HCT116 (cell line): ENCODE results near the gene SCARB1. TPM values are rescaled to one million over a fixed set of nuclear protein-coding genes. Genes with fewer than 3 reads are reported as not detected.

Experiments
- ATAC-seq: fragments of 200-7000 bp; cut with Tn5 transposase; 2 replicates; pipeline ENCODE4 v1.9.1; 2020; ENCODE audit warnings: mild to moderate bottlenecking, moderate library complexity
- BruUV-seq: library from RNA; stranded (reverse); fragments of 400-500 nt; replicated peaks from 2 replicates; lab custom pipeline; 2021; lab: Mats Ljungman, UMichigan
- CTCF ChIA-PET: fragments of 300-600 bp; sonication (Branson Sonifier 250); formaldehyde crosslinking; loops from one replicate; lab custom pipeline; 2021; ENCODE audit warnings: antibody characterized with exemption; lab: Charles Lee
- POLR2A ChIA-PET: fragments of 300-600, 350-600 bp; sonication (Branson Sonifier 250); formaldehyde crosslinking; loops from one replicate; lab custom pipeline; 2021; ENCODE audit warnings: antibody characterized with exemption; lab: Charles Lee
- RAD21 ChIA-PET, 2 experiments: fragments of 300-600 bp; sonication (Branson Sonifier 250); formaldehyde crosslinking; loops; one replicate each; lab custom pipeline; 2023; ENCODE audit warnings: low total read pairs in 2 of 2; ENCODE audit not compliant: uncharacterized antibody in 2 of 2, unreplicated experiment in 2 of 2, low non-redundant PET in 1 of 2; lab: Charles Lee
- DNase-seq: peaks from one replicate; pipeline ENCODE4 v3.0.0-alpha.2; 2010; ENCODE audit warnings: low read depth, low spot score
- H2AFZ ChIP-seq: fragments of 200-600 bp; shearing (Covaris generic), sonication (generic); 2 replicates; pipeline ENCODE4 v1.6.1; 2017; ENCODE audit warnings: low read depth, mixed run types, mixed read lengths, antibody characterized with exemption, low read length; ENCODE audit not compliant: poor library complexity, severe bottlenecking
- H3K27ac ChIP-seq: 2 replicates; pipeline ENCODE4 v1.5.1; 2012; ENCODE audit warnings: low read depth, low read length
- H3K27me3 ChIP-seq: fragments of 200-600 bp; sonication (generic); 2 replicates; pipeline ENCODE4 v1.6.1; 2016; ENCODE audit warnings: mixed run types, low read length, mixed read lengths; ENCODE audit not compliant: insufficient read depth
- H3K36me3 ChIP-seq, 2 experiments: fragments of 200-500 bp in 1 of 2; fragments of 200-600 bp in 1 of 2; sonication (Bioruptor generic) in 1 of 2; sonication (generic) in 1 of 2; 2 replicates each; pipeline versions ENCODE4 v1.5.1 to v1.6.1; 2014 to 2016; ENCODE audit warnings: low read length in 2 of 2, inconsistent platforms in 1 of 2, mixed read lengths in 1 of 2, mixed run types in 1 of 2; ENCODE audit not compliant: insufficient read depth in 2 of 2, control insufficient read depth in 1 of 2
- H3K4me1 ChIP-seq, 2 experiments: fragments of 200-600 bp in 1 of 2; sonication (generic) in 1 of 2; 2 replicates each; pipeline versions ENCODE4 v1.5.1 to v1.6.1; 2012 to 2017; ENCODE audit warnings: low read length in 2 of 2, inconsistent platforms in 1 of 2, mild to moderate bottlenecking in 1 of 2, mixed read lengths in 1 of 2, mixed run types in 1 of 2, moderate library complexity in 1 of 2; ENCODE audit not compliant: insufficient read depth in 2 of 2, control insufficient read depth in 1 of 2
- H3K4me2 ChIP-seq: fragments of 200-600 bp; sonication (generic); 2 replicates; pipeline ENCODE4 v1.6.1; 2017; ENCODE audit warnings: mixed run types, low read length, mixed read lengths
- H3K4me3 ChIP-seq, 2 experiments: fragments of 200-600 bp in 1 of 2; sonication (generic) in 1 of 2; replicated peaks in 1 of 2; 2 replicates each; pipeline ENCODE4 v1.5.1; 2011 to 2016; ENCODE audit warnings: low read length in 2 of 2, control low read depth in 1 of 2, low read depth in 1 of 2, mild to moderate bottlenecking in 1 of 2, mixed read lengths in 1 of 2, mixed run types in 1 of 2
- H3K79me2 ChIP-seq: fragments of 200-600 bp; sonication (generic); 2 replicates; pipeline ENCODE4 v1.6.1; 2017; ENCODE audit warnings: mild to moderate bottlenecking, mixed run types, low read length, moderate library complexity, mixed read lengths; ENCODE audit not compliant: insufficient read depth
- H3K9ac ChIP-seq: fragments of 200-600 bp; sonication (generic); 2 replicates; pipeline ENCODE4 v1.6.1; 2016; ENCODE audit warnings: low read length, mixed read lengths
- H3K9me2 ChIP-seq: fragments of 200-600 bp; sonication (generic), shearing (Covaris generic); 2 replicates; pipeline ENCODE4 v1.6.1; 2017; ENCODE audit warnings: mixed run types, mild to moderate bottlenecking, moderate library complexity; ENCODE audit not compliant: insufficient read depth
- H3K9me3 ChIP-seq, 2 experiments: fragments of 200-500 bp in 1 of 2; fragments of 200-600 bp in 1 of 2; sonication (Bioruptor generic) in 1 of 2; sonication (generic) in 1 of 2; 2 replicates each; pipeline ENCODE4 v1.6.1; 2014 to 2017; ENCODE audit warnings: low read length in 2 of 2, mixed read lengths in 2 of 2, inconsistent platforms in 1 of 2, low read depth in 1 of 2, mild to moderate bottlenecking in 1 of 2, mixed run types in 1 of 2, moderate library complexity in 1 of 2; ENCODE audit not compliant: control insufficient read depth in 1 of 2, insufficient read depth in 1 of 2
- H4K20me1 ChIP-seq: fragments of 200-600 bp; sonication (generic), shearing (Covaris generic); 2 replicates; pipeline ENCODE4 v1.6.1; 2017; ENCODE audit warnings: mixed run types, mild to moderate bottlenecking, moderate library complexity; ENCODE audit not compliant: insufficient read depth
- ELF1 ChIP-seq: IDR thresholded peaks from 2 replicates; pipeline ENCODE4 v1.6.1; 2012; ENCODE audit warnings: low read depth, borderline replicate concordance
- SIN3A ChIP-seq: IDR thresholded peaks from 2 replicates; pipeline ENCODE4 v1.6.1; 2012; ENCODE audit warnings: low read depth
- TCF7L2 ChIP-seq: IDR thresholded peaks from 2 replicates; pipeline ENCODE4 v1.7.0; 2011; ENCODE audit warnings: borderline replicate concordance, inconsistent platforms; ENCODE audit not compliant: insufficient read depth, insufficient read length; ENCODE audit errors: extremely low read depth
- intact Hi-C: fragments of 100-400 bp; cut with micrococcal nuclease; formaldehyde crosslinking; loops from 2 replicates; pipeline ENCODE4 v1.10.0; 2022
- total RNA-seq: library from RNA; stranded (reverse); gene quantifications from one replicate; pipeline ENCODE4 v1.2.1, GENCODE V29; 2021; ENCODE audit not compliant: unreplicated experiment
- TF ChIP-seq, protein P1 (sequence below): IDR thresholded peaks from 2 replicates; pipeline ENCODE4 v1.6.1; 2012; ENCODE audit warnings: low read depth

SCARB1 gene
- total RNA-seq, 1 experiment from 2014 or later: 95.5 TPM

DNA sequence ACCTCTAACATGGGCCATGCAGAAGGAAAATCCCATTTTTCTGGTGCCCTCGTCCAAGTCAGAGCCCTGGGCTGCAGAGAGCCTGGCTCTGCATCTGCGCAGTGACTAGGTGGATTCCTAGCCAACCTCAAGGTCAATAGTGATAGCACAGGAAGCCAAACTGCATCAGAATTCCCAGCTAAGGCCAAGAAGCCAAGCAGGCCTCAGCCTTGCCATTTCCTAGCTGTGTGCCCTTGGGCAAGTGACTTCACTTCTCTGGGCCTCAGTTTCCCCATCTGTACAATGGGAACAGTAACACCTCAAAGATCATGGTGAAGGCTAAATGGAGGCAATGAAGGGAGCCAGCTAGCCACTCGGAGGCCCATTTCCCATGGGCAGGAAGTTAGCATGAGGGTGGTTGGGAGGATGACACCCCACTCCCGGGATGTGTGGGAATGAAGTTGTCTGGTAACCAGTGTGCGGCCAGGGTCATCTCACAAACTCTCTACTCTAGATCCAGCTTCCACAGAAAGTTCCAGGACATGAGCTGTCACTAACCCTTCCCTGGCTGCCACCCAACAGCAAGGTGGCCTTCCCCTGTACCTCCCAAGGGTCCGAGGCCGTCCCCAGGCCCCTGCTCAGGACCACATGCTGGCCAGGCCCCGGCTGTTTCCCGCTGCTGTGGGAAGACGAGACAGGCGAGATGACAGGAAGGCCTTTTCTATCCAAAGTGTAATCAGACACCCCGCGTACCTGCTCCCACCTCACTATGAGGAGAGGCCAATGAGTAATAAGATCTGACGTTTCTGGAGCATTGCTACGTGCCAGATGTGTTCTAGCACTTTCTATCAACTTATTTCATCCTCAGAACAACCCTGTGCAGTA lies 125.7 kb downstream of the SCARB1 start (continued):
- TF ChIP-seq, protein P1, sequence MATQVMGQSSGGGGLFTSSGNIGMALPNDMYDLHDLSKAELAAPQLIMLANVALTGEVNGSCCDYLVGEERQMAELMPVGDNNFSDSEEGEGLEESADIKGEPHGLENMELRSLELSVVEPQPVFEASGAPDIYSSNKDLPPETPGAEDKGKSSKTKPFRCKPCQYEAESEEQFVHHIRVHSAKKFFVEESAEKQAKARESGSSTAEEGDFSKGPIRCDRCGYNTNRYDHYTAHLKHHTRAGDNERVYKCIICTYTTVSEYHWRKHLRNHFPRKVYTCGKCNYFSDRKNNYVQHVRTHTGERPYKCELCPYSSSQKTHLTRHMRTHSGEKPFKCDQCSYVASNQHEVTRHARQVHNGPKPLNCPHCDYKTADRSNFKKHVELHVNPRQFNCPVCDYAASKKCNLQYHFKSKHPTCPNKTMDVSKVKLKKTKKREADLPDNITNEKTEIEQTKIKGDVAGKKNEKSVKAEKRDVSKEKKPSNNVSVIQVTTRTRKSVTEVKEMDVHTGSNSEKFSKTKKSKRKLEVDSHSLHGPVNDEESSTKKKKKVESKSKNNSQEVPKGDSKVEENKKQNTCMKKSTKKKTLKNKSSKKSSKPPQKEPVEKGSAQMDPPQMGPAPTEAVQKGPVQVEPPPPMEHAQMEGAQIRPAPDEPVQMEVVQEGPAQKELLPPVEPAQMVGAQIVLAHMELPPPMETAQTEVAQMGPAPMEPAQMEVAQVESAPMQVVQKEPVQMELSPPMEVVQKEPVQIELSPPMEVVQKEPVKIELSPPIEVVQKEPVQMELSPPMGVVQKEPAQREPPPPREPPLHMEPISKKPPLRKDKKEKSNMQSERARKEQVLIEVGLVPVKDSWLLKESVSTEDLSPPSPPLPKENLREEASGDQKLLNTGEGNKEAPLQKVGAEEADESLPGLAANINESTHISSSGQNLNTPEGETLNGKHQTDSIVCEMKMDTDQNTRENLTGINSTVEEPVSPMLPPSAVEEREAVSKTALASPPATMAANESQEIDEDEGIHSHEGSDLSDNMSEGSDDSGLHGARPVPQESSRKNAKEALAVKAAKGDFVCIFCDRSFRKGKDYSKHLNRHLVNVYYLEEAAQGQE: no peak
- TF ChIP-seq ELF1: no peak

DNA sequence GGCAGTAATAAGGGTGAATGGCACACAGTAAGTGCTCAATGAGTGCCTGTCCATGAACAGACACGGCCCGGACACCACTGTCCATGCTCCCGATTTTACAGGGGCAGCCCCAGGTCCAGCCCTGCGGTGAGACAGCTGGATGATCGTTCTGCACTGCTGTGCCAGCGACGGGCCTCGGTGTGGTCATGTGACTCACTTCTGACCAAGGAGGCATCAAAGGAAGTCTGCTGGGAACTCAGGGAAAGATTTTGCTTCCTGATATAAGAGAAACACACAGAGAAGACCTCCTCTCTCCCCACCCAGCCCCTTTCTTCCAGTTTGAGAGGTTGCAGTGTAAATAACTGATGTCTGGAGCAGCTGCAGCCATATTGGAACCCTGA lies 126.6 kb downstream of the SCARB1 start:
- Histone ChIP-seq H3K79me2 (no peaks in the 10 kb centered on the region), H3K4me1 (peaks cover 55 to 61% of the 10 kb centered on the region in 2 experiments), H3K9me2 (no peaks in the 10 kb centered on the region), H3K4me3 (0 out of 4 replicates have a peak overlapping the region, but pooled peaks have one; percentile 1 to 9), H3K27ac (peak overlapping the region; percentile 30), H3K36me3 (no peaks in the 10 kb centered on the region), H3K4me2 (peak overlapping the region; percentile 73), H2AFZ (peak overlapping the region; percentile 19), H4K20me1 (no peaks in the 10 kb centered on the region), H3K9ac (peak overlapping the region; percentile 11), H3K9me3 (no peaks in the 10 kb centered on the region), H3K27me3 (no peaks in the 10 kb centered on the region)
- ChIA-PET CTCF (no interaction called here), RAD21 (no interaction called here), POLR2A (no interaction called here)
- BruUV-seq: no TSS peak
- intact Hi-C loops: no loop called here
- peak; percentile 47 for ATAC-seq
- DNase-seq: no peak
- TF ChIP-seq TCF7L2: peak; percentile 29
- no peak for TF ChIP-seq SIN3A
